ENCODE data around the gene NHLH1. TPM values are rescaled to one million over a fixed set of nuclear protein-coding genes. Genes with fewer than 3 reads are reported as not detected.

Gene NHLH1
- total RNA-seq, 2 donors from 2014 or later: 0.14 TPM; not detected in 1

- no peak overlapping the region for H3K27ac ChIP-seq
- H3K27me3 ChIP-seq (replicated peaks; ENCODE audit: insufficient read depth): no peaks in the 10 kb centered on the region
- H3K4me3 ChIP-seq: no peak overlapping the region
- H3K4me1 ChIP-seq (ENCODE audit: control insufficient read depth in 1 of 2, low read depth in 2 of 2): no peaks in the 10 kb centered on the region
- peaks cover 3% of the 10 kb centered on the region for H3K36me3 ChIP-seq
- ATAC-seq (ENCODE audit: insufficient number of reproducible peaks, low FRiP score, low read depth) (no peak), DNase-seq (ENCODE audit: low spot score) (no peak)
- TF ChIP-seq CTCF (IDR thresholded peaks at IDR 0.05): no peak
- H3K9me3 ChIP-seq: no peaks in the 10 kb centered on the region
These were observed 5.1 kb upstream of the NHLH1 start for GRCh38 chr1:160361814-160362167.

GRCh38 chr1:160362168-160362957 is 4.5 kb upstream of the NHLH1 start:
- Histone ChIP-seq H3K36me3 (no peaks in the 10 kb centered on the region), H3K4me1 (ENCODE audit: control insufficient read depth in 1 of 2, low read depth in 2 of 2) (no peaks in the 10 kb centered on the region), H3K27ac (no peak overlapping the region), H3K9me3 (no peaks in the 10 kb centered on the region), H3K27me3 (replicated peaks; ENCODE audit: insufficient read depth) (no peaks in the 10 kb centered on the region), H3K4me3 (no peak overlapping the region)
- no peak for TF ChIP-seq CTCF (IDR thresholded peaks at IDR 0.05)
- ATAC-seq (ENCODE audit: insufficient number of reproducible peaks, low FRiP score, low read depth): no peak
- DNase-seq (ENCODE audit: low spot score): no peak

GRCh38 chr1:160363010-160363409 is 3.9 kb upstream of the NHLH1 start:
- H3K9me3 ChIP-seq: no peaks in the 10 kb centered on the region
- DNase-seq (ENCODE audit: low spot score): no peak
- ATAC-seq (ENCODE audit: insufficient number of reproducible peaks, low FRiP score, low read depth): no peak
- H3K27me3 ChIP-seq (replicated peaks; ENCODE audit: insufficient read depth): no peaks in the 10 kb centered on the region
- no peak for TF ChIP-seq CTCF (IDR thresholded peaks at IDR 0.05)
- no peaks in the 10 kb centered on the region for H3K4me1 ChIP-seq (ENCODE audit: control insufficient read depth in 1 of 2, low read depth in 2 of 2)
- no peak overlapping the region for H3K4me3 ChIP-seq
- no peak overlapping the region for H3K27ac ChIP-seq
- no peaks in the 10 kb centered on the region for H3K36me3 ChIP-seq

GRCh38 chr1:160363951-160364735 is 2.7 kb upstream of the NHLH1 start:
- DNase-seq (ENCODE audit: low spot score) (no peak), ATAC-seq (ENCODE audit: insufficient number of reproducible peaks, low FRiP score, low read depth) (no peak)
- TF ChIP-seq CTCF (IDR thresholded peaks at IDR 0.05): no peak
- no peak overlapping the region for H3K27ac ChIP-seq
- no peaks in the 10 kb centered on the region for H3K9me3 ChIP-seq
- no peaks in the 10 kb centered on the region for H3K27me3 ChIP-seq (replicated peaks; ENCODE audit: insufficient read depth)
- no peak overlapping the region for H3K4me3 ChIP-seq
- H3K36me3 ChIP-seq: no peaks in the 10 kb centered on the region
- no peaks in the 10 kb centered on the region for H3K4me1 ChIP-seq (ENCODE audit: control insufficient read depth in 1 of 2, low read depth in 2 of 2)

- Histone ChIP-seq H3K27ac (no peak overlapping the region), H3K4me1 (ENCODE audit: control insufficient read depth in 1 of 2, low read depth in 2 of 2) (no peaks in the 10 kb centered on the region), H3K27me3 (replicated peaks; ENCODE audit: insufficient read depth) (no peaks in the 10 kb centered on the region), H3K9me3 (no peaks in the 10 kb centered on the region), H3K4me3 (no peak overlapping the region), H3K36me3 (no peaks in the 10 kb centered on the region)
- DNase-seq (ENCODE audit: low spot score) (no peak), ATAC-seq (ENCODE audit: insufficient number of reproducible peaks, low FRiP score, low read depth) (no peak)
- no peak for TF ChIP-seq CTCF (IDR thresholded peaks at IDR 0.05)
These were observed 1.5 kb upstream of the NHLH1 start for GRCh38 chr1:160365325-160365724.
